ENCODE data around the gene CANT1. TPM values are rescaled to one million over a fixed set of nuclear protein-coding genes. Genes with fewer than 3 reads are reported as not detected.

The CANT1 gene
- total and polyA plus RNA-seq, 2 of the 13 experiments (the other 11 are each of a cell fraction or from before 2014, with no cell fraction given), result 34.1 to 42.1 TPM

GRCh38 chr17:79000396-79001189, 9.0 kb downstream of the CANT1 start:
- H3K36me3 ChIP-seq (replicated peaks in 1 of 2; ENCODE audit: control insufficient read depth in 1 of 2, insufficient read depth in 2 of 2, low read length in 2 of 2), result peaks cover 26 to 54% of the 10 kb centered on the region in 2 experiments

More at GRCh38 chr17:79000396-79001189, 9.0 kb downstream of the CANT1 start:
- intact Hi-C loops (cut with micrococcal nuclease; ENCODE audit: unreplicated experiment), result no loop called here
- Histone ChIP-seq H4K20me1 (ENCODE audit: insufficient read depth, low read length) (no peaks in the 10 kb centered on the region; the same call in 1 of the 2 replicates), H3K27me3 (ENCODE audit: control insufficient read depth in 1 of 2, insufficient read depth in 2 of 2, low read length in 2 of 2) (no peaks in the 10 kb centered on the region), H3K9ac (ENCODE audit: insufficient read depth, low read depth, low read length) (no peak overlapping the region), H3K79me2 (ENCODE audit: insufficient read depth, low read length) (peaks cover 34% of the 10 kb centered on the region), H3K27ac (ENCODE audit: extremely low read length, insufficient read depth, low read length) (no peak overlapping the region), H3K4me3 (replicated peaks in 1 of 3; ENCODE audit: insufficient read depth in 1 of 3, low read depth in 2 of 3, low read length in 3 of 3) (no peak overlapping the region), H2AFZ (ENCODE audit: low read length) (no peak overlapping the region), H3K4me2 (ENCODE audit: low read depth, low read length) (no peak overlapping the region), H3K4me1 (ENCODE audit: insufficient read depth, low read length) (peaks cover 20% of the 10 kb centered on the region), H3K9me3 (ENCODE audit: low read length) (no peaks in the 10 kb centered on the region)
- DNase-seq (ENCODE audit: low spot score) (no peak), FAIRE-seq (no peak), ATAC-seq (no peak)
- in situ Hi-C loops (cut with HindIII; ENCODE audit: extremely low pct_ligation_motif_present, low pct_unique_long_range_greater_than_20kb), result no loop called here
- no peak for TF ChIP-seq RAD21 (CRISPR knock-in tag; IDR thresholded peaks at IDR 0.05)
- no peak for TF ChIP-seq HMG20B (CRISPR knock-in tag; conservative IDR thresholded peaks at IDR 0.05)
- TF ChIP-seq HNF1A (IDR thresholded peaks at IDR 0.05; ENCODE audit: low read depth), result no peak
- TF ChIP-seq HNF1A (CRISPR knock-in tag; IDR thresholded peaks at IDR 0.05; ENCODE audit: borderline replicate concordance), result no peak
- TF ChIP-seq ZNF687 (CRISPR knock-in tag; IDR thresholded peaks at IDR 0.05), result peak; percentile 14; the same call in 1 of the 2 replicates
- no peak for TF ChIP-seq DRAP1 (CRISPR knock-in tag; IDR thresholded peaks at IDR 0.05)
- no peak for TF ChIP-seq PAF1 (CRISPR knock-in tag; IDR thresholded peaks at IDR 0.05)
- TF ChIP-seq ZNF75D (CRISPR knock-in tag; IDR thresholded peaks at IDR 0.05; ENCODE audit: borderline replicate concordance), result no peak
- no TSS peak for BruUV-seq (replicated peaks)
- 98% methylated on average over 24 of the region's 25 CpGs for WGBS (ENCODE audit: low lambda C conversion rate)
- ChIA-PET CTCF (ENCODE audit: low intra/inter-chr PET ratio, low total read pairs) (no interaction called here), POLR2A (no interaction called here)
